GM21515 (cell line): ENCODE data around the gene LHX6.

ENCODE experiments used
- ATAC-seq: cut with Tn5 transposase; IDR thresholded peaks from one replicate; pipeline ENCODE4 v1.9.1; 2021; ENCODE audit not compliant: unreplicated experiment

LHX6 gene

GRCh38 chr9:122192914-122193525 is 35.7 kb downstream of the LHX6 start:
- no peak for ATAC-seq

- ATAC-seq = no peak
These were observed 36.4 kb downstream of the LHX6 start for GRCh38 chr9:122192261-122192875.

- no peak for ATAC-seq
These were observed 37.2 kb downstream of the LHX6 start for GRCh38 chr9:122191584-122191983.

GRCh38 chr9:122190597-122191381 is 38.0 kb downstream of the LHX6 start:
- no peak for ATAC-seq

GRCh38 chr9:122188369-122188768 is 40.4 kb downstream of the LHX6 start:
- ATAC-seq = no peak

- no peak for ATAC-seq
These were observed 41.8 kb downstream of the LHX6 start for GRCh38 chr9:122186777-122187470.

- ATAC-seq = no peak
These were observed 42.5 kb downstream of the LHX6 start for GRCh38 chr9:122186301-122186700.

GRCh38 chr9:122184551-122184950 is 44.2 kb downstream of the LHX6 start:
- ATAC-seq = no peak

- no peak for ATAC-seq
These were observed 45.3 kb downstream of the LHX6 start for GRCh38 chr9:122183501-122183900.

- ATAC-seq = no peak
These were observed 48.1 kb downstream of the LHX6 start for GRCh38 chr9:122180633-122181032.

GRCh38 chr9:122179690-122180074 is 49.1 kb downstream of the LHX6 start:
- no peak for ATAC-seq

GRCh38 chr9:122179054-122179689 is 49.6 kb downstream of the LHX6 start:
- no peak for ATAC-seq

GRCh38 chr9:122176916-122177315 is 51.8 kb downstream of the LHX6 start:
- no peak for ATAC-seq

GRCh38 chr9:122173670-122174069 is 55.1 kb downstream of the LHX6 start:
- ATAC-seq = no peak

GRCh38 chr9:122172131-122172530 is 56.6 kb downstream of the LHX6 start:
- ATAC-seq = no peak

- ATAC-seq = no peak
These were observed 60.4 kb downstream of the LHX6 start for GRCh38 chr9:122168356-122168755.

- ATAC-seq = no peak
These were observed 64.5 kb downstream of the LHX6 start for GRCh38 chr9:122164286-122164685.

GRCh38 chr9:122162415-122162814 is 66.3 kb downstream of the LHX6 start:
- no peak for ATAC-seq

GRCh38 chr9:122159925-122160246 is 68.9 kb downstream of the LHX6 start:
- no peak for ATAC-seq

GRCh38 chr9:122159026-122159924 is 69.5 kb downstream of the LHX6 start, which contains the start of the genes MORN5 and NDUFA8:
Gene MORN5 (plus strand): TSS chr9:122159908. CDS start chr9:122159973, 65 bp downstream.
Gene NDUFA8 (minus strand): TSS chr9:122159779. CDS start chr9:122159677, 102 bp downstream.
- ATAC-seq = peak; percentile 95
